Neural cell (in vitro differentiated cells): ENCODE measurements around the gene HCST. TPM values are rescaled to one million over a fixed set of nuclear protein-coding genes. Genes with fewer than 3 reads are reported as not detected.

Experiments used
- H2AFZ ChIP-seq: fragments of 200-600, 300-800 bp; sonication (generic), shearing (Covaris generic); 2 replicates; pipeline ENCODE4 v1.6.0; 2014; ENCODE audit warnings: low read depth, mild to moderate bottlenecking, antibody characterized with exemption, low read length, moderate library complexity
- H3F3A ChIP-seq: fragments of 200-600 bp; shearing (Covaris generic); 2 replicates; pipeline ENCODE4 v1.6.1; 2016; ENCODE audit warnings: mild to moderate bottlenecking, moderate library complexity, mixed read lengths, antibody characterized with exemption, low read length; ENCODE audit not compliant: insufficient read depth, poor library complexity, severe bottlenecking
- H3K27ac ChIP-seq: fragments of 200-600, 300-800 bp; sonication (generic), shearing (Covaris generic); 2 replicates; pipeline ENCODE4 v1.5.1; 2014; ENCODE audit warnings: mild to moderate bottlenecking, low read length, moderate library complexity
- H3K27me3 ChIP-seq: fragments of 300-800, 200-600 bp; sonication (generic), shearing (Covaris generic); 2 replicates; pipeline ENCODE4 v1.6.0; 2014; ENCODE audit warnings: mild to moderate bottlenecking, low read depth, low read length, moderate library complexity; ENCODE audit not compliant: insufficient read depth
- H3K36me3 ChIP-seq: fragments of 300-800, 200-600 bp; sonication (generic), shearing (Covaris generic); 2 replicates; pipeline ENCODE4 v1.5.1; 2014; ENCODE audit warnings: mild to moderate bottlenecking, antibody characterized with exemption, low read length, moderate library complexity; ENCODE audit not compliant: insufficient read depth
- H3K4me2 ChIP-seq: fragments of 300-800, 200-600 bp; sonication (generic), shearing (Covaris generic); 2 replicates; pipeline ENCODE4 v1.6.0; 2014; ENCODE audit warnings: mild to moderate bottlenecking, low read length
- H3K4me3 ChIP-seq: fragments of 300-800, 200-600 bp; sonication (generic), shearing (Covaris generic); 2 replicates; pipeline ENCODE4 v1.5.1; 2014; ENCODE audit warnings: mild to moderate bottlenecking, low read length, moderate library complexity
- H3K79me2 ChIP-seq: fragments of 200-600 bp; shearing (Covaris generic); replicated peaks from 2 replicates; pipeline ENCODE4 v1.6.0; 2014; ENCODE audit warnings: mild to moderate bottlenecking, low read length, moderate library complexity; ENCODE audit not compliant: insufficient read depth
- H3K9ac ChIP-seq: fragments of 300-800, 200-600 bp; sonication (generic), shearing (Covaris generic); 2 replicates; pipeline ENCODE4 v1.6.1; 2016; ENCODE audit warnings: mild to moderate bottlenecking, low read length, mixed read lengths
- H3K9me2 ChIP-seq: fragments of 200-600 bp; shearing (Covaris generic); 2 replicates; pipeline ENCODE4 v1.6.1; 2016; ENCODE audit warnings: mild to moderate bottlenecking, low read length, mixed read lengths; ENCODE audit not compliant: insufficient read depth
- H3K9me3 ChIP-seq: fragments of 200-600, 300-800 bp; sonication (generic), shearing (Covaris generic); 2 replicates; pipeline ENCODE4 v1.6.1; 2016; ENCODE audit warnings: mild to moderate bottlenecking, mixed run types, low read length, moderate library complexity, mixed read lengths
- H4K20me1 ChIP-seq: fragments of 200-600 bp; shearing (Covaris generic); 2 replicates; pipeline ENCODE4 v1.6.1; 2016; ENCODE audit warnings: mild to moderate bottlenecking, mixed run types; ENCODE audit not compliant: insufficient read depth
- EP300 ChIP-seq: fragments of 450-650 bp; conservative IDR thresholded peaks from 2 replicates; pipeline ENCODE4 v1.6.1; 2014; ENCODE audit warnings: antibody characterized with exemption, mild to moderate bottlenecking, moderate library complexity; ENCODE audit not compliant: poor library complexity, severe bottlenecking
- MXI1 ChIP-seq: fragments of 450-650 bp; conservative IDR thresholded peaks from 2 replicates; pipeline ENCODE4 v1.6.1; 2014; ENCODE audit warnings: antibody characterized with exemption, mild to moderate bottlenecking; ENCODE audit not compliant: poor library complexity, severe bottlenecking
- POLR2AphosphoS5 ChIP-seq: IDR thresholded peaks from 2 replicates; pipeline ENCODE4 v1.6.1; 2012
- RAD21 ChIP-seq: fragments of 450-650 bp; conservative IDR thresholded peaks from 2 replicates; pipeline ENCODE4 v1.6.1; 2014; ENCODE audit warnings: antibody characterized with exemption, mild to moderate bottlenecking, moderate library complexity
- SMC3 ChIP-seq: fragments of 450-650 bp; conservative IDR thresholded peaks from 2 replicates; pipeline ENCODE4 v1.6.1; 2014; ENCODE audit warnings: antibody characterized with exemption, mild to moderate bottlenecking, moderate library complexity; ENCODE audit not compliant: poor library complexity
- TAF1 ChIP-seq: IDR thresholded peaks from 2 replicates; pipeline ENCODE4 v1.6.1; 2012; ENCODE audit warnings: low read depth
- polyA plus RNA-seq: library from polyadenylated mRNA; depleted of rRNA; stranded (reverse); fragments of >200 nt; gene quantifications from 2 replicates; pipeline ENCODE4 v1.2.3, GENCODE V29; 2014
- TF ChIP-seq, protein P1 (sequence below): IDR thresholded peaks from 2 replicates; pipeline ENCODE4 v1.6.1; 2012; ENCODE audit warnings: borderline replicate concordance
- TF ChIP-seq, protein P2 (sequence below): fragments of 450-650 bp; IDR thresholded peaks from 2 replicates; pipeline ENCODE4 v1.5.1; 2014; ENCODE audit warnings: antibody characterized with exemption, mild to moderate bottlenecking, moderate library complexity; ENCODE audit not compliant: poor library complexity, severe bottlenecking

The HCST gene
- polyA plus RNA-seq, 1 donor from 2014 or later = not detected

DNA sequence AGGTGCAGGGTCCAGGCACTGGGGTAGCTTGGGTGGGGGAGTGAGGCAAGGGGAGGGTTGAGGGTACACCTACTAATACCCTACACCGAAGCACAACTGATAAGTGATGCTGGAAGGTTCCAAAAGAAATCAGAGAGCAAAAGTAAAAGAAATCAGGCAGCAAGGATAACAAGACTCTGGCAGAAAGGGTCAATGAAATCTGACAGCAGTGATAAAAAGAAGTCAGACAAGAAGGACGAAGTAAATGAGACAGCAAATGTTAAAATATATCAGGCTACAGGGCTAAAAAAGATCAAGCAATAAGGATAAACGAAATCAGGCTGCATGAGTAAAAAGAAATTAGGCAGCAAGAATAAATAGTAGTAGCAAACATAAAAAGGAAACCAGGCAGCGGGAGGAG, 38.5 kb downstream of the HCST start (continued):
- TF ChIP-seq, protein P1, sequence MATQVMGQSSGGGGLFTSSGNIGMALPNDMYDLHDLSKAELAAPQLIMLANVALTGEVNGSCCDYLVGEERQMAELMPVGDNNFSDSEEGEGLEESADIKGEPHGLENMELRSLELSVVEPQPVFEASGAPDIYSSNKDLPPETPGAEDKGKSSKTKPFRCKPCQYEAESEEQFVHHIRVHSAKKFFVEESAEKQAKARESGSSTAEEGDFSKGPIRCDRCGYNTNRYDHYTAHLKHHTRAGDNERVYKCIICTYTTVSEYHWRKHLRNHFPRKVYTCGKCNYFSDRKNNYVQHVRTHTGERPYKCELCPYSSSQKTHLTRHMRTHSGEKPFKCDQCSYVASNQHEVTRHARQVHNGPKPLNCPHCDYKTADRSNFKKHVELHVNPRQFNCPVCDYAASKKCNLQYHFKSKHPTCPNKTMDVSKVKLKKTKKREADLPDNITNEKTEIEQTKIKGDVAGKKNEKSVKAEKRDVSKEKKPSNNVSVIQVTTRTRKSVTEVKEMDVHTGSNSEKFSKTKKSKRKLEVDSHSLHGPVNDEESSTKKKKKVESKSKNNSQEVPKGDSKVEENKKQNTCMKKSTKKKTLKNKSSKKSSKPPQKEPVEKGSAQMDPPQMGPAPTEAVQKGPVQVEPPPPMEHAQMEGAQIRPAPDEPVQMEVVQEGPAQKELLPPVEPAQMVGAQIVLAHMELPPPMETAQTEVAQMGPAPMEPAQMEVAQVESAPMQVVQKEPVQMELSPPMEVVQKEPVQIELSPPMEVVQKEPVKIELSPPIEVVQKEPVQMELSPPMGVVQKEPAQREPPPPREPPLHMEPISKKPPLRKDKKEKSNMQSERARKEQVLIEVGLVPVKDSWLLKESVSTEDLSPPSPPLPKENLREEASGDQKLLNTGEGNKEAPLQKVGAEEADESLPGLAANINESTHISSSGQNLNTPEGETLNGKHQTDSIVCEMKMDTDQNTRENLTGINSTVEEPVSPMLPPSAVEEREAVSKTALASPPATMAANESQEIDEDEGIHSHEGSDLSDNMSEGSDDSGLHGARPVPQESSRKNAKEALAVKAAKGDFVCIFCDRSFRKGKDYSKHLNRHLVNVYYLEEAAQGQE = no peak
- TF ChIP-seq POLR2AphosphoS5 = no peak

- Histone ChIP-seq H3K9me2 (no peaks in the 10 kb centered on the region), H3K27me3 (no peaks in the 10 kb centered on the region), H3K27ac (no peak overlapping the region), H3K9me3 (no peaks in the 10 kb centered on the region), H3K36me3 (no peaks in the 10 kb centered on the region), H3K4me3 (no peak overlapping the region), H2AFZ (no peak overlapping the region), H3K9ac (no peak overlapping the region), H3K4me2 (no peak overlapping the region), H3K79me2 (peaks cover 11% of the 10 kb centered on the region), H4K20me1 (no peaks in the 10 kb centered on the region), H3F3A (no peaks in the 10 kb centered on the region)
- no peak for TF ChIP-seq EP300
- TF ChIP-seq TAF1 = no peak
- no peak for TF ChIP-seq MXI1
- TF ChIP-seq, protein P2, sequence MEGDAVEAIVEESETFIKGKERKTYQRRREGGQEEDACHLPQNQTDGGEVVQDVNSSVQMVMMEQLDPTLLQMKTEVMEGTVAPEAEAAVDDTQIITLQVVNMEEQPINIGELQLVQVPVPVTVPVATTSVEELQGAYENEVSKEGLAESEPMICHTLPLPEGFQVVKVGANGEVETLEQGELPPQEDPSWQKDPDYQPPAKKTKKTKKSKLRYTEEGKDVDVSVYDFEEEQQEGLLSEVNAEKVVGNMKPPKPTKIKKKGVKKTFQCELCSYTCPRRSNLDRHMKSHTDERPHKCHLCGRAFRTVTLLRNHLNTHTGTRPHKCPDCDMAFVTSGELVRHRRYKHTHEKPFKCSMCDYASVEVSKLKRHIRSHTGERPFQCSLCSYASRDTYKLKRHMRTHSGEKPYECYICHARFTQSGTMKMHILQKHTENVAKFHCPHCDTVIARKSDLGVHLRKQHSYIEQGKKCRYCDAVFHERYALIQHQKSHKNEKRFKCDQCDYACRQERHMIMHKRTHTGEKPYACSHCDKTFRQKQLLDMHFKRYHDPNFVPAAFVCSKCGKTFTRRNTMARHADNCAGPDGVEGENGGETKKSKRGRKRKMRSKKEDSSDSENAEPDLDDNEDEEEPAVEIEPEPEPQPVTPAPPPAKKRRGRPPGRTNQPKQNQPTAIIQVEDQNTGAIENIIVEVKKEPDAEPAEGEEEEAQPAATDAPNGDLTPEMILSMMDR = no peak
- TF ChIP-seq RAD21 = no peak
- no peak for TF ChIP-seq SMC3
- TF ChIP-seq, protein P1 = no peak
- no peak for TF ChIP-seq POLR2AphosphoS5
Observed at GRCh38 chr19:35942235-35942634, 39.9 kb downstream of the HCST start.
